ENCODE results near the gene TRIM63.

The TRIM63 gene

DNA sequence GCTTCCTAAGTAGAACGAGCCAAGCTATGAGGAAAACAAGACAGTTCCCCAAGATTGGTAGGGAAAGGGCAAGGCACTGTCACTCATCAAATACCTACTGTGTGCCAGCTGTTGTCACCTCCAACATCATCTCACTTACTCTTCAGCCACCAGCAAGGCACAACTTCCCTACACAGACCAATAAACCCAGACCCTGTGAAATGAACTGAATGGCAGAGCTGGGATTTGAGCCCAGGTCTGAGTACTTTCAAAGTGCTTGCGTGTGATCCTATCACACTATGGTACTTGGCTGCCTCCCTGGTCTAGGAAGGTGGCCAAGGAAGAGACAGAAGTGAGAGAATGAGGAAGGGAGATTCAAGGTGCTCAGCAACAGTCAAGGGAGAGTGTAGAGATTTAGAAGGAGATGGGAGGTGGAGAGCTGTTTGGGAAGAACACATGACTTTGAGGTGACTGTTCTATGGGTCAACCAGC, 16.7 kb upstream of the TRIM63 start:
- no peak for DNase-seq

DNA sequence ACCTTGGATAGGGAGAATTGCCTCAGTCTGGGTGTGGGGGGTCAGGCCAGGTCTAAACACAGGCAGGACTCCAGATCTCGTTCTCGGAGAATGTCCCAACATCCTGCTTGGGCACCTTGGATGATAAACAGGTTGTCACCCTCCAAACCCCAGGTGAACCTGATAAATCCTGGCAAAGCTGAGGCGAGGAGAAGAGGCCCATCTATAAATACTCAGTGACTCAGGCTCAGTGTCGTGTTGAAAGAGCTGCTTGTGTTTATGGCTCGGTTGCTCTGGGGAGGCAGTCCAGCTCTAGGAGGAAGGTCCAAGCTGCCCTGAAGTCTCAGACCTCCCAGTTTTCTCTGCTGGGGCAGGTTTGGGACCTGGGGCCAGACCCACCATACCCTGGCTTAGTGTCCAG, 15.8 kb upstream of the TRIM63 start:
- DNase-seq, result no peak

DNA sequence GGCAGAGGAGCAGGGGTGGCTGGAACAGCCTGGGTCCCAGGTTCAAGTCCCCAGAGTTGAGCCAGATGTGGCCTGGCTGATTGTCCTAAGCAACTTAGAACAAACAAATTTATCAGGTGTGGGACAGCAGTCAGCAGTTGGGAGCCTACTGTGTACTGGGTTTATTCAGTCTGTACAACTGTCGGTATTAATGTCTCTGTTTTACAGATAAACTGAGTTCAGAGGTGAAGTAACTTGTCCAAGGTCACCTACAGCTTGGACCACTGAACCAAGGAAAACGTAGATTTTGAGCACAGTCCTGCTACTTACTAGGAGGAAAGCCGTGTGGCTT, 14.6 kb upstream of the TRIM63 start:
- DNase-seq, result no peak

DNA sequence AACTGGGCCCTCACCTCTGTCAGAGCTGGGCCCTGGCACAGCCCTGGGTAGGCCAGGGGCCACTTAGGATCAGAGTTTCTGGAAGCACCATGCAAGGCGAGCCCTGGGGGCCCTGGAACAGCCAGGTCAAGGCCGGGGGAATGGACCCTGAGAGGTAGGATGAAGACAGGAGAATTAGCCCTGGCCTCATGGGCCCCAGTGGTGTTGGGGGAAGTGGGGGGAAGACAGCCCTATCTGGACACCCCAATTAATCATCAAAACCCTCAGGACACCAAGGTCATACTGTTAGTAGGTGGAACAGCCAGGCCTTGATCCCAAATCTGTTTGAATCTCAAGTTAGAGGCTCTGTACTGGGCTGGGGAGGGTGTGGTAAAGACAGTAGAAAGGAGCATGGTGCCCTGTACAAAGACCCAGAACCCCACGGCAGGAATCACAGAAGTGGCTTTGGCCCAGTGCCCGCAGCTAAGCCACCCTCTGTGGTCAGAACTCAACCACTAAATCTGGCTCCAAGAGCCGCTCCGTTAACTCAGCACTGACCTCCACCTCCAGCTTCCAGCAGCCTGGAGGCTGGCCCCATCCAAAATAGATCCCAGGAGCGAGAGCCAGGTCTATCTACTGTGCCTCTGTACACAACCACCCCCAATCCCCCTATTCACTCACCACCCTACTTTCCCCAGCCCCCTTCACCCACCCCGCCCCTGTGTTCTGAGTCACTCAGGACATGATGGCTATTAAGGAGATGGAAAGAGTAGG, 14.0 kb upstream of the TRIM63 start:
- DNase-seq, result no peak

DNA sequence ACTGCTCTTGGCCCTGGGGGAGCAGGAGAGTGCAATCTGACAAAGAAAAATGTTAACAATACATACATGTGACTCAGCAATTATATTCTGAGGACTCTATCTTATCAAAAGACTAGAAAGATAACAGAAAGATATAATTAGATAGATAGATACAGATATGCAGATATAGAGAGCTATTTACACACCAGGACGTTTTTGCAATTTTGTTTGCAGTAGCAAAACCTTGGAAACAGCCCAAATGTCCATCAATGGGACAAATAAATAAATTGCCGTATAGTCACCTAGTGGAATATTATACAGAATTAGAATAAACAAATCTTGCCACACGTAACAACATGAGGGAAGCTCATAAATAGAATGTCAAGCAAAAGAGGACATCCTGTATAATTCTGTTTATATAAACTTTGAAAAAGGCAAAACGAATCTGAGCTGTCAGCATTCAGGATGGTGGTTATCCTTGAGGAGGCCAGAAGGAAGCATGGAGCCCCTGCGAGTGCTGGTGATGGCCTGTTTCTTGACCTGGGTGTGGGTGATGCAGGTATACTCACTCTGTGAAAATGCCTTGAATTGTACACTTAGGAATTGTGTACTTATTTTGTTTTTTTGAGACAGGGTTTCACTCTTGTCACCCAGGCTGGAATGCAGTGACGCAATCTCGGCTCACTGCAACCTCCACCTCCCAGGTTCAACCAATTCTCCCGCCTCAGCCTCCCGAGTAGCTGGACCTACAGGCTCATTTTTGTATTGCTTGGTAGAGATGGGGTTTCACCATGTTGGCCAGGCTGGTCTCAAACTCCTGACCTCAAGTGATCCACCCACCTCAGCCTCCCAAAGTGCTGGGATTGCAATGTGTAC, 12.8 kb upstream of the TRIM63 start:
- no peak for DNase-seq

DNA sequence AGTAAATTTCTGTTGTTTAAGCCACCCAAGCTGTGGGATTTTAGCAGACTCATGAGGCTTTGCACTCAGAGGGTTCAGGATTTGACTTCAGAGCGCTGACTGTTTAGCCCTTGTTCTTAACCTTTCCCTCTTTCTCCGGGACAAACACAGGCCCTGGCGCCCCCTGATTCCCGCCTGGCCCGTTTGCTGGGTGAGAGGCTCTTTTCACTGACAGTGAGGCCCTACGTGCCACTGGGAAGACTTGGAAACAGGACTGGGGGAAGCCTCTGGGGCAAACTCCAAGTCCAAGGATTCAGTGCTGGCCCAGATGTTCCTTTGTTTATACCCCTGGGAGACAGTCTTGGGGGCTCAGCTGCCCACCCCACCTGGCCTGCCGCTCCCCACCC, 11.7 kb upstream of the TRIM63 start:
- no peak for DNase-seq

DNA sequence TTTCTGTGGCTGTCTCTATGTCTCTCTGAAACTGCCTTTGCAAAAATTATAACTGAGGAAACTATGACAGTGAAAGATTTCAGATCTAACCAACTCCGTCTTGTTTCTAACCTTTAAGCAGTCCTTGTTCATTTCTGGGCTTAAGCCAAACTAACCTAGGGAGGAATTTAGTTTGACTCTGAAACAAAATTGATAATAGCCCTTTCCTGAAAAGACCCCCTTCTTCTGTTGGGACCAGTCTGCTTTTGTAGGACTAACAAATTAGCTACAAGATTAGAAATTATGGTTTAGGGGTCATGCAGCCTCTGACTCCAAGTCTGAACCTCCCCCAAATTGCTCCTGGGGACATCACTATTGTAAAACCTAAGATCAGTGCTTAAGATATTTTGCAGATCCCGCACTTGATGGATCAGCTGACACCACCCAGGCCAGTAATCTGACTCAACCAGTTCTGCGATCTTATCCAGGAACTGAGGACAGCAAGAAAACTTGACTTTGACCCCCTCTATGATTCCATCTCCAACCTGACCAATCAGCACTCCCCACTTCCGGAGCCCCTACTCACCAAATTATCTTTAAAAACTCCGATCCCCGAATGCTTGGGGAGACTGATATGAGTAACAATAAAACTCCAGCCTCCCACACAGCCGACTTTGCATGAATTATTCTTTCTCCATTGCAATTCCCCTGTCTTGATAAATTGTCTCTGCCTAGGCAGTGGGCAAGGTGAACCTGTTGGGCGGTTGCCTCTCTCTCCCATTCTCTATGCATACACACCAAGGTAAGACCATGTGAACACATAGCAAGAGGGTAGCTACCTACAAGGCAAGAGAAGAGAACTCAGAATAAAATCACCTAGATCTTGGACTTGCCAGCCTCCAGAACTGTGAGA, 11.1 kb upstream of the TRIM63 start:
- DNase-seq, result no peak

DNA sequence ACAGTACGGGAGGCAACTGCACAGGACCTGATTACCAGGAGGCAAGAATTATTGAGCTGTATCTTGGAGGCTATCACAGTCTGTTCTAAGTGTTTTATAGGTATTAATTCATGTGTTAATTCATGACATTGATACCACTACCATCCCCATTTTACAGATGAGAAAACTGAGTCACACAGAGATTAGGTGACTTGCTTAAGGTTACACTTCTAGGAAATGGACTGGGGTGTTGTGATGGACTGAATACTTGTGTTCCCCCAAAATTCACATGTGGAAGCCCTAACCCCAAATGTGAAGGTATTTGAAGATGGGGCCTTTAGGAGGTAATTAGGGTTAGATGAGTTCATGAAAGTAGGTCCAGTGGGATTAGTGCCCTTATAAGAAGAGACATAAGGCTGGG, 10.1 kb upstream of the TRIM63 start:
- DNase-seq, result no peak

DNA sequence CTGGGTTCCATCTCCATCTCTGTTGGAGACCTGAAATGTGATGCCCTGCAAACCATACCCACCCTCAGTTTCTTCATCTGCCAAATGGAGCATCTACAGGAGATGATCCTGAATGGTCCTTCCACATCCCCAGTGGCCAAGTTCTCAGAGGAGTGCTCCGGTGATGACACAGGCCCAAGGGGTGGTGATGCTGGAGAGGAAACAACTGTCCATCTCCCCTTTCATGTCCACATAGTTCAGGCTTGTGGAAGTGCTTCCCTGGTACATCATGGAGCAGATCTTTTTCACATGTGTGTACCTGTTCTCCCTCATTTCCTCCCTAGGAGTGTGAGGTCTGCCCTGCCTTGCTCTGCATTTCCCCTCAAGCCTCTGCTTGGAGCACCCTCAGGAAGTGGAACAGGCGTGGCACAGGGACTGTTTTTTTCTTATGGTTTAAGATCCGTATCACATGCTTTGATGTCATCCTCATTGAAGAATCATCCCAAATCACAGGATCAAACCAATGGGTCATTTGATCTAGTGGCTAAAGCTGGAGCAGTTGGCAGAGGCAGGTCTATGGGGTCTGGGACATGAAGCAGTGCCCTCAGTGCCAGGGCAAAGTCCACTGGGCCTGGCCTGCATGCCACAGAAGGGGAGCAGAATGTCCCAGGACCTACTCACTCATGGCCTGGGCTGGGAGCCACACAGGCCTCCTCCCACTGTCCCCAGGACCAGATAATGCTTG, 8.2 kb upstream of the TRIM63 start:
- DNase-seq, result no peak

DNA sequence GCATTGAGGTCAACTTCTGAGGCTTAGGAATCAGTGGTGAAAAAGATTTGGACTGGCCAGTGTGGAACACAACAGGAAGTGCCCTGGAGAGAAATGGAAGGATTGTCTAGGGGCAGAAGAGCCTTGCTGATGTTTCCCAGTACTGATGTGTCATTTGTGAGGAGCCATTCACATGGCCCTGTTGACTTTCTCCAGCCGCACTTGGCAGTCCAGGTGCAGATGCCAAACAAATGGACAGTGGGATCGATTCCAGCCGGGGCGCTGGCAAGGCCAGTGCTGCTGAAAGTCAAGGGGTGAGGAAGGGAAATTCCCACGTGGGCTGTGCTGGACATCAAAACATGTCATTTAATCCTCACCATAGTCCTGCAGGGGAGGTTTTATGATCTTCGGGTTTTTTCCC, 4.9 kb upstream of the TRIM63 start:
- no peak for DNase-seq

DNA sequence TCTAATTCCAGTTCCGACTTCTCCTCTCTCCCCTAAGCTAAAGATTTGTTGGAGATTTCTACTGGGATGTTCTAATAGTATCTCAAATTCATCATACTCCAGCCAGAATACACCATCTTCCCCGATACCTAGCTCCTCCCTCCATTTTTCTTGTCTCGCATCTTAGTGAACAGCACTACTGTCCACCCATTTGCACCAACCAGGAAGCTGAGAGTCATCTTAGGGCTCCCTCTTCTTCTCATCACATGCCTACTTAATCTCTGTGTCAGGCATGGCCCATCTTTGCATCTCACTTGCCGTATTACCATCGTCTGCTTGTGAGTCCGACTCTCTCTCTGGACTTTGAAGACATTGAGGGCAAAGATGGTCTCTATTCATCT, 3.5 kb upstream of the TRIM63 start:
- no peak for DNase-seq

DNA sequence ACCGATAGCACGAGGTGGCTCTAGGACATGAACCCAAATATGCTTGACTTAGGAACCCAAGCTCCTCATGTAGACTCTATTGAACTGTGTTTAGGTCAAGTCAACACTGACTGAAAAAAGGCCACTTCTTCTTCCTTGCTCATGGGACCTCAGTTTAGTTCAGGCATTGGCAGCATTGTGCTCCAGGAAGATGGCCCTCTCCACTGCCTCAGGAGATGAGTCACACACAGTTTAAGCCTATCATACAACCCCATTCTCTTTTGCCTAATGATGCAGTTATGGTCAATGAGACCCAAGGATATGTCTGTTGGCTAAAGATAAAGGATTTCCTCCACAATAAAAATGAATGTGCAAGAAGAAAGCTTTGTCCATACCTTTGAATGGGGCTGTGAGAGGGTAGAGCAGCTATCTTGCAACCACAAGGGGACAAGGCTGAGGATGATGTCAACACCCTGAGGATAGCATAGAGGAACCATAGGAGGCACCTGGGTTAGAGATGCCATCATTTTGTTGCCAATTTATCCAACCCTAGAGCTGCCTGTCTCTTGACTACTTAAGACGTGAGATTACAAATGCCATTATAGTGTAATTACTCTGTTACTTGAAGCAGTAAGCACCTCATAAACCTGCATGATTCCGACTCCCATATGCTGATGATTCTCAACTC, 3.0 kb upstream of the TRIM63 start:
- DNase-seq, result no peak

DNA sequence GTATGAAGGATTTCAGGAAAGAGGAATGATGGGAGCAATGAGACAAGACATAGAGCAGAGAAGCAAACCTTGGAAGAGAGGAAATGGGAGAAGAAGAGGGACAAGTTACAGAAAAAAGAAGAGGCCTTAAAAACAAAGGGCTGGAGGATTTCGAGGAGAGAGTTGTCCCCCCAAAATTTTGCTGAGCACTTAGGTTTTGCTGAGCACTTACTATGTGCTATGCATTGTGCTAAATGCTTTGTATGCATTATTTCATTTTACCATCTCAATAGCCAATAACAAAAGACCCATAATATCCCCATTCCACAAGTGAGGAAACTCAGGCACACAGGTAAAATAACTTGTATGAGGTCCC, 2.5 kb upstream of the TRIM63 start:
- DNase-seq, result no peak

DNA sequence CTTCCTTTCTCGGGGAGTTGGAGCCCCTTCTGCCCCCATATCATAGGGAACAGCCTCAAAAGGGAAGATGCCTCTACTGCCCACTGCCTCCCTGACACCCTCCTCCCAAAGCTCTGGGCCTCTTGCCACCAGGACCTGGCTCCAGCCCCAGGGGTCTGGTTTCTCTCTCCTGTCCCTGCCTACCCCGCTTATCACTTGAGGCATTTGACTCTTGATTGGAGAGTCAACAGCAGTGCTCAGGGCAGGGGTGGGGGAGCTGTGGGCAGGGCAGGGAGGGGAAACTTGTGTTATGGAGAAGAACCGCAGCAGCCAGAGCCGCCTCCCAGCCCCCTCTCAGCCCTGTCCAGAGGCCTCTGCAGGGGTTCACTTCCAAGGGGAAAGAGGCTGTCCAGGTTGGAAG, 573 bp downstream of the TRIM63 start:
- no peak for DNase-seq

DNA sequence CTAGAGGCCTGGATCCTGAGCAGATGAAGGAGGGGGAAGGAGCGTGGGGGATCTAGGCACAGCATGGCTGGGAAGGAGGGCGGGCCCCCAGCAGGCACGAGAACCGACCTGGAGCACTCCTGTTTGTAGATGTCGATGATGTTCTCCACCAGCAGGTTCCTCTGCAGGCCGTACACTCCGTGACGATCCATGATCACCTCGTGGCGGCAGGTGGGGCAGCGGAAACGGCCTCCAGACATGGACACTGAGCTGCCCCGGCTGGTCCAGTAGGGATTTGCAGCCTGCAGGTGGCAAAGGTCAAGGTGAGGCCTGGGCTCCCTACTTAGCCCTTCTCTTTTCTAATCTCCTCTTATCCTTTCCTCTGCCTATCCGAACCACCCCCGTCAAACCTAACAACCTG, 1.3 kb downstream of the TRIM63 start:
- DNase-seq, result no peak

DNA sequence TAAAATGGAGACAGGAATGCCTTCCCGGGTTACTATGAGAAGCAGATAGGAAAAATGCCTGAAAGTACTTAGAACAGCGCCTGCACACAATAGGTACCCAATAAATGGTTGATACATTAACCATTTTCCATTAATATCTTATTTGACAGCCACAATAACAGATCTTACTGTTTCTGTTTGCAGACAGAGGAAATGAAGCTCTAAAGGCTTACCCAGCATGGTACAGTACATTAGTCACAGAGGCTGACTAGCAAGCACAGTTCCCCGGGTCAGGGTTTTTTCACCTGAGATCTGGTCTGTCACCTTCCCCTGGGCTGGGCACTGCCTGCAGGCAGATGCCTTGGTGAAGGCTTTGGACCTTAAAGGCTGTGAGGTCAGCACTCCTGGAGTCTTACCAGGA, 2.9 kb downstream of the TRIM63 start:
- DNase-seq, result no peak

DNA sequence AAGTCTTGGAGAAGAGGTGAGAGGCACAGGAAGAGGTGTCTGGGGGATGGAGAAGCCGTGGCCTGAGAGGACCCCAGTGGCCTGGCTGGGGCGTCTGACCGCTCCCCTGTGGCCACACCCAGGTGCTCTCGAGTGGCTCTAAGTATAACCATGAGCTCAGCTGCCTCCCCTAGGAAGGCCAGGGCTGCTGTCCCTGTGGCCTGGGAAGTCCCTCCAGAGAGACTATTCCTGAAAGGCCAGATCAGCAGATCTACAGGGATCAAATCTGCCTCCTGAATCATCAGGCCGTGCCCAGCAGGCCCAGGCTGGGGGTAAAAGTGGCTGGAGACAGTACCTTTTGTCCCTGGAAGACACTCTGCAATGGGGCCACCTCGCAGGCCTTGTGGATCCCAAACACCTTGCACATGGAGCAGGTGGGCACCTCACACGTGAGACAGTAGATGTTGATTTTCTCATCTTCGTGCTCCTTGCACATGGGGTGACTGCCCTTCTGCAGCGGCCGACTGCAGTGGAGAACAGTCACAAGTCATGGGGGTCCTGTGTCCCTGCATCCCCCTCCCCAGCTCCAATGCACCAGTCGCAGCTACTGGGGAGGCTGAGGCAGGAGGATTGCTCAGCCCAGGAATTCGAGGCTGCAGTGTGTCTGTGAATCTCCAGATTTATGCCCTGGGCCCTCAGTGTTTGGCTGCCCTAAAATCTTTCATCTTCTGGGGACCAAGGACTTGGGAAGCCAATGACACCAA, 6.4 kb downstream of the TRIM63 start:
- no peak for DNase-seq

DNA sequence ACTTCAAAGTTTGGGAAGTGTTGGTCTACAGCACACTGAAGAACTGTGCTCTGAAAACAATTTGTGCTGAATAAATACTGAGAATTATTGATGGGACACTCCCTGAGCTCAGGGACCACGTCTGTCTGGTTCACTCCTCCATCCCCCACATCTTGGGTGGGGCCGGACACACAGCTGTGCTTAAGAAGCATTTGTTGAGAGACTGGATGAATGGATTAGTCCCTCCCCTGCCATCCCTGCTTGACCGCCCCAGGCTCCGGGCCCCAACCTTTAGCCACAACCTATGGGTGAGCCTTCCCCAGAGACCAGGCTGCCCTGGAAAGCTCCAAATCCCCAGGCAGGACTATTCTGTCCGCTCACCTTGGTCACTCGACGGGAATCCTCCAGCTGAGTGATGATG, 7.5 kb downstream of the TRIM63 start:
- DNase-seq, result no peak

DNA sequence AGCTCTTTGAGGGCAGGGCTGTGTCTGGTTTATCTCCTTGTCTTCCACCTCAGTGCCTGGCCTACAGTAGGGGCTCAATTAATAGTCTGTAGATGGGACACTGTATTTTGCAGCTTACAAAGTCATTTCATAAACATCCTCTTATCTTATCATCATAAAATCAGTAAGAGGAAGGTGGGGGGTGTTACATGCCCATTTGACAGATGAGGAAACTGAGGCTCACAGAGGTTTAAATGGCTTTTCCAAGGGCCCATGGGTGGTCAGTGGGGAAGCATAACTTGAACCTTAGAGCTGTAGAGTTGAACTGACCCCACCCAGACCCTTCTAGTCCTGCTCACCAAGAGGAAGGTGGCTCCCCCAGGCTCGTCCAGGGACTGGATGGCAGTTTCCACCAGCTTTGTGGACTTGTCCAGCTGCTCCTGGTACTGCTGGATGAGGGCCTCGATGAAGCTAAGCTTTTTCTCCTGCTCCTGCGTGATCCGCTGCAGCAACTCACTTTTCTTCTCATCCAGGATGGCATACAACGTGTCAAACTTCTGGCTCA, 9.3 kb downstream of the TRIM63 start:
- DNase-seq, result no peak

DNA sequence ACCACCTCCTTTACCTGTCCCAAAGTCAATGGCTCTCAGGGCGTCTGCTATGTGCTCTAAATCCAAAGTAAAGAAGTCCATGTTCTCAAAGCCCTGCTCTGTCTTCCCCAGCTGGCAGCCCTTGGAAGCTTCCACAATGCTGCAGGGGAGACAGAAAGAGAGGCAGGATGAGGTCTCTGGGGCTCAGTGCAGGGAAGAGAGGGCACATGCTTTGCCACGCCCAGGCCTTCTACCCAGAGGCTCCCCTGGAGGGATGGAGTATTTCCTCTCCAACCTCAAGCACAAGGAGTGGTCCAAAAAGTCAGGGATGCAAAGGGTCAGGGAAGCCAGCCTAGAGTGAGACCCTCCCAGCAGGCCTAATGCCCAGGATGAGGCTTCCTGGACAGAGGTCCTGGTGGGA, 10.2 kb downstream of the TRIM63 start:
- DNase-seq, result no peak

DNA sequence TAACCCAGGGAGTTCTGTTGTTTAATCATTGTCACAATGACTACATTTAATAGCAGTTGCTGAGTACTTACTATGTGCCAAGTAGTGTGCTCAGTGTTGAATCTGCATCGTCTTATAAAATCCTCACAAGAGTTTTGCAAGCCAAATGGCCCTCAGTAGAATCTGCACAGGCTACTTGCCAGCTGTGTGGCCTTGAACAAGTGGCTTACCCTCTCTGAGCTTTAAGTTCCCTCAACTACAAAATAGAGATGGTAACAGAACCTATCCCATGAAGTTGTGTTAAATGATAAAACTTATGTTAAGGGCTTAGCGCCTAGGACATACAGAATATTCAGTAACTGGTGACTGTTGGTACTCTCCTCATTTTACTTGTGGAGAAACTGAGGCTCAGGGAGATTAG, 12.4 kb downstream of the TRIM63 start:
- no peak for DNase-seq

All from central memory CD4-positive, alpha-beta T cell (primary cell).